ENCODE measurements around the gene CHRNE. TPM values are rescaled to one million over a fixed set of nuclear protein-coding genes. Genes with fewer than 3 reads are reported as not detected.

Gene CHRNE
- total RNA-seq, 1 experiment from 2014 or later: not detected

- CTCF ChIA-PET: no interaction called here
- no peak overlapping the region for H3K4me3 Mint-ChIP-seq (ENCODE audit: unreplicated experiment)
- BruUV-seq (replicated peaks): no TSS peak
- POLR2A ChIA-PET: no interaction called here
- H3K27me3 ChIP-seq (replicated peaks; ENCODE audit: control insufficient read depth, insufficient read depth, low read length): no peaks in the 10 kb centered on the region
- intact Hi-C loops (cut with micrococcal nuclease; ENCODE audit: unreplicated experiment): no loop called here
- H3K27ac Mint-ChIP-seq (ENCODE audit: unreplicated experiment): no peak overlapping the region
- H3K9me3 ChIP-seq: no peaks in the 10 kb centered on the region
- no peak overlapping the region for H3K4me3 ChIP-seq (ENCODE audit: low read depth, low read length)
- H3K27me3 Mint-ChIP-seq (ENCODE audit: insufficient read depth, unreplicated experiment): no peaks in the 10 kb centered on the region
- no peaks in the 10 kb centered on the region for H3K4me1 ChIP-seq
- peaks cover 12% of the 10 kb centered on the region for H3K36me3 Mint-ChIP-seq (ENCODE audit: insufficient read depth, unreplicated experiment)
- DNase-seq: no peak
- H3K4me1 Mint-ChIP-seq (ENCODE audit: low read depth, unreplicated experiment): peaks cover 5% of the 10 kb centered on the region
- TF ChIP-seq CTCF (IDR thresholded peaks at IDR 0.05; ENCODE audit: insufficient read depth in 1 of 2, low read depth in 1 of 2, low read length in 1 of 2, severe bottlenecking in 1 of 2, unreplicated experiment in 1 of 2): no peak
- no peaks in the 10 kb centered on the region for H3K9me3 Mint-ChIP-seq (ENCODE audit: unreplicated experiment)
- H3K36me3 ChIP-seq (ENCODE audit: control insufficient read depth, insufficient read depth, low read length): no peaks in the 10 kb centered on the region
Measured at GRCh38 chr17:4937553-4937952, 34.7 kb upstream of the CHRNE start.

- no peak for TF ChIP-seq CTCF (IDR thresholded peaks at IDR 0.05; ENCODE audit: insufficient read depth in 1 of 2, low read depth in 1 of 2, low read length in 1 of 2, severe bottlenecking in 1 of 2, unreplicated experiment in 1 of 2)
- no peaks in the 10 kb centered on the region for H3K27me3 Mint-ChIP-seq (ENCODE audit: insufficient read depth, unreplicated experiment)
Measured at GRCh38 chr17:4936436-4936835, 33.5 kb upstream of the CHRNE start.

GRCh38 chr17:4935650-4936049, 32.8 kb upstream of the CHRNE start:
- H3K27ac Mint-ChIP-seq (ENCODE audit: unreplicated experiment): no peak overlapping the region
- H3K4me3 ChIP-seq (ENCODE audit: low read depth, low read length): no peak overlapping the region
- H3K27me3 Mint-ChIP-seq (ENCODE audit: insufficient read depth, unreplicated experiment): no peaks in the 10 kb centered on the region
- H3K4me3 Mint-ChIP-seq (ENCODE audit: unreplicated experiment): no peak overlapping the region
- ChIA-PET POLR2A (no interaction called here), CTCF (no interaction called here)
- no peaks in the 10 kb centered on the region for H3K4me1 Mint-ChIP-seq (ENCODE audit: low read depth, unreplicated experiment)
- no TSS peak for BruUV-seq (replicated peaks)
- no peak for TF ChIP-seq CTCF (IDR thresholded peaks at IDR 0.05; ENCODE audit: insufficient read depth in 1 of 2, low read depth in 1 of 2, low read length in 1 of 2, severe bottlenecking in 1 of 2, unreplicated experiment in 1 of 2)
- H3K36me3 ChIP-seq (ENCODE audit: control insufficient read depth, insufficient read depth, low read length): no peaks in the 10 kb centered on the region
- H3K4me1 ChIP-seq: no peaks in the 10 kb centered on the region
- intact Hi-C loops (cut with micrococcal nuclease; ENCODE audit: unreplicated experiment): no loop called here
- no peaks in the 10 kb centered on the region for H3K9me3 Mint-ChIP-seq (ENCODE audit: unreplicated experiment)
- H3K27me3 ChIP-seq (replicated peaks; ENCODE audit: control insufficient read depth, insufficient read depth, low read length): no peaks in the 10 kb centered on the region
- no peak for DNase-seq
- H3K9me3 ChIP-seq: no peaks in the 10 kb centered on the region
- H3K36me3 Mint-ChIP-seq (ENCODE audit: insufficient read depth, unreplicated experiment): peaks cover 19% of the 10 kb centered on the region

More at GRCh38 chr17:4936436-4936835, 33.5 kb upstream of the CHRNE start:
- no peaks in the 10 kb centered on the region for H3K9me3 Mint-ChIP-seq (ENCODE audit: unreplicated experiment)
- H3K9me3 ChIP-seq: no peaks in the 10 kb centered on the region
- no TSS peak for BruUV-seq (replicated peaks)
- H3K4me3 ChIP-seq (ENCODE audit: low read depth, low read length): no peak overlapping the region
- DNase-seq: no peak
- intact Hi-C loops (cut with micrococcal nuclease; ENCODE audit: unreplicated experiment): no loop called here
- H3K27me3 ChIP-seq (replicated peaks; ENCODE audit: control insufficient read depth, insufficient read depth, low read length): no peaks in the 10 kb centered on the region
- no peak overlapping the region for H3K27ac Mint-ChIP-seq (ENCODE audit: unreplicated experiment)
- ChIA-PET CTCF (no interaction called here), POLR2A (no interaction called here)
- peaks cover 5% of the 10 kb centered on the region for H3K4me1 Mint-ChIP-seq (ENCODE audit: low read depth, unreplicated experiment)
- peaks cover 15% of the 10 kb centered on the region for H3K36me3 Mint-ChIP-seq (ENCODE audit: insufficient read depth, unreplicated experiment)
- no peaks in the 10 kb centered on the region for H3K36me3 ChIP-seq (ENCODE audit: control insufficient read depth, insufficient read depth, low read length)
- H3K4me1 ChIP-seq: no peaks in the 10 kb centered on the region
- H3K4me3 Mint-ChIP-seq (ENCODE audit: unreplicated experiment): no peak overlapping the region
